ENCODE results near the gene B3GNT8. TPM values are rescaled to one million over a fixed set of nuclear protein-coding genes. Genes with fewer than 3 reads are reported as not detected.
A peak's percentile ranks its signal among the peaks of the same experiment; 100 is the strongest.

The B3GNT8 gene
- total and polyA plus RNA-seq, 9 of the 15 experiments (the other 6 are each of a cell fraction or from before 2014, with no cell fraction given), result 0.11 to 2.9 (median 0.65) TPM; not detected in 2

DNA sequence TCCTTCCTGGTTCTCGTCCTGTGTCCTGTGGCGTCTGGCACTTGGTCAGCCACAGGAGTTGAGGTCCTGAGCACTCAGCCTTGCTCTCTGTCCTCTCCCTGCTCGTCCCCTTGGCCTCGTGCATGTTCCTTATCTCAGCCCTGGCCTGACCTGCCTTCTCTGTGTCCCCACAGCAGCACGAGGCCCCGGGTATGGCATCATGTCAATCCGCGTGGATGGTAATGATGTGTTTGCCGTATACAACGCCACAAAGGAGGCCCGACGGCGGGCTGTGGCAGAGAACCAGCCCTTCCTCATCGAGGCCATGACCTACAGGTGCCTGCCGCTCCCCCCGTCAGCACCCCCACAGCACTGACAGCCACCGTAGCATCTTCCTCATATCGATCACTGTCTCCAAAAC, 4.7 kb downstream of the B3GNT8 start:
- DNase-seq (ENCODE audit: extremely low read depth in 1 of 4, low spot score in 3 of 4), result no peak
- intact Hi-C loops (cut with micrococcal nuclease) (no loop called here), in situ Hi-C loops (cut with MboI) (no loop called here)
- H4K20me1 ChIP-seq (replicated peaks; ENCODE audit: control insufficient read depth, insufficient read depth, low read length), result no peaks in the 10 kb centered on the region
- H3K4me2 ChIP-seq (ENCODE audit: insufficient read depth, low read length), result no peak overlapping the region
- POLR2A ChIA-PET, result no interaction called here
- H3K9me1 ChIP-seq (ENCODE audit: control insufficient read depth, insufficient read depth, low read length), result no peaks in the 10 kb centered on the region
- no peak overlapping the region for H3K4me3 ChIP-seq
- CTCF ChIA-PET (ENCODE audit: low intra/inter-chr PET ratio), result no interaction called here
- H3K4me1 ChIP-seq (replicated peaks in 1 of 2; ENCODE audit: control insufficient read depth in 2 of 2, insufficient read depth in 2 of 2, low read length in 2 of 2), result peaks cover 14 to 33% of the 10 kb centered on the region in 2 experiments
- H3K9me3 ChIP-seq (replicated peaks; ENCODE audit: control insufficient read depth, insufficient read depth, low read depth, low read length), result no peaks in the 10 kb centered on the region
- no peaks in the 10 kb centered on the region; the same call in 2 of the 3 replicates for H3K79me2 ChIP-seq (ENCODE audit: control insufficient read depth, insufficient read depth, low read length)
- no peak overlapping the region for H2AFZ ChIP-seq (ENCODE audit: low read depth, low read length)
- H3K27me3 ChIP-seq (ENCODE audit: control insufficient read depth in 2 of 2, insufficient read depth in 2 of 2, low read length in 2 of 2), result no peaks in the 10 kb centered on the region
- H3K36me3 ChIP-seq (ENCODE audit: control insufficient read depth, insufficient read depth, low read length), result peaks cover 47% of the 10 kb centered on the region; the same call in 2 of the 3 replicates
- WGBS (ENCODE audit: insufficient coverage, low coverage, missing lambda C conversion rate), result 67% methylated on average over 11 of the region's 18 CpGs
- no peak for FAIRE-seq
- no peak for ATAC-seq
- H3K27ac ChIP-seq (ENCODE audit: extremely low read depth, low read depth, low read length), result no peak overlapping the region
- BruUV-seq (replicated peaks), result no TSS peak
- TF ChIP-seq, protein P1, sequence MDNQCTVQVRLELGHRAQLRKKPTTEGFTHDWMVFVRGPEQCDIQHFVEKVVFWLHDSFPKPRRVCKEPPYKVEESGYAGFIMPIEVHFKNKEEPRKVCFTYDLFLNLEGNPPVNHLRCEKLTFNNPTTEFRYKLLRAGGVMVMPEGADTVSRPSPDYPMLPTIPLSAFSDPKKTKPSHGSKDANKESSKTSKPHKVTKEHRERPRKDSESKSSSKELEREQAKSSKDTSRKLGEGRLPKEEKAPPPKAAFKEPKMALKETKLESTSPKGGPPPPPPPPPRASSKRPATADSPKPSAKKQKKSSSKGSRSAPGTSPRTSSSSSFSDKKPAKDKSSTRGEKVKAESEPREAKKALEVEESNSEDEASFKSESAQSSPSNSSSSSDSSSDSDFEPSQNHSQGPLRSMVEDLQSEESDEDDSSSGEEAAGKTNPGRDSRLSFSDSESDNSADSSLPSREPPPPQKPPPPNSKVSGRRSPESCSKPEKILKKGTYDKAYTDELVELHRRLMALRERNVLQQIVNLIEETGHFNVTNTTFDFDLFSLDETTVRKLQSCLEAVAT (IDR thresholded peaks at IDR 0.05), result no peak
- TF ChIP-seq ZNF707 (CRISPR knock-in tag; conservative IDR thresholded peaks at IDR 0.05), result no peak
- TF ChIP-seq POLR2G (IDR thresholded peaks at IDR 0.05; ENCODE audit: low read depth, low read length), result peak; percentile 4; the same call in 1 of the 2 replicates
- TF ChIP-seq RBFOX2 (IDR thresholded peaks at IDR 0.05; ENCODE audit: low read depth, low read length), result 0 out of 2 replicates have a peak, but pooled peaks have one; percentile 34
- no peak overlapping the region; a peak in 1 of 4 replicates for H3K9ac ChIP-seq (ENCODE audit: insufficient read depth in 1 of 2, low read depth in 2 of 2, low read length in 2 of 2)

DNA sequence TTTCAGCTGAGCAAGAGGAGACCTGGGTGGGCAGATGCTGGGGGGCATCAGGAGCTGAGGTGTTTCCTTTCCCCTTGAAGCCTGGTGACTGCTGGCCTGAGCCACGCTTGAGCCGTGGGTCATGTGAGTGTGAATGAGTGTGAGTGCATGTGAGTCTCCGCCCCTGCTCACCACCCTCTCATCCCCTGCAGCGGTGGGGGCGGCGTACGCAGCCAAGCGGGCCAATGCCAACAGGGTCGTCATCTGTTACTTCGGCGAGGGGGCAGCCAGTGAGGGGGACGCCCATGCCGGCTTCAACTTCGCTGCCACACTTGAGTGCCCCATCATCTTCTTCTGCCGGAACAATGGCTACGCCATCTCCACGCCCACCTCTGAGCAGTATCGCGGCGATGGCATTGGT, 5.2 kb downstream of the B3GNT8 start:
- Histone ChIP-seq H3K27me3 (ENCODE audit: control insufficient read depth in 2 of 2, insufficient read depth in 2 of 2, low read length in 2 of 2) (no peaks in the 10 kb centered on the region), H3K79me2 (ENCODE audit: control insufficient read depth, insufficient read depth, low read length) (no peaks in the 10 kb centered on the region; the same call in 2 of the 3 replicates), H2AFZ (ENCODE audit: low read depth, low read length) (no peak overlapping the region), H3K36me3 (ENCODE audit: control insufficient read depth, insufficient read depth, low read length) (peaks cover 47% of the 10 kb centered on the region; the same call in 2 of the 3 replicates), H3K9me1 (ENCODE audit: control insufficient read depth, insufficient read depth, low read length) (no peaks in the 10 kb centered on the region), H3K9ac (ENCODE audit: insufficient read depth in 1 of 2, low read depth in 2 of 2, low read length in 2 of 2) (no peak overlapping the region; a peak in 1 of 4 replicates), H4K20me1 (replicated peaks; ENCODE audit: control insufficient read depth, insufficient read depth, low read length) (no peaks in the 10 kb centered on the region), H3K4me2 (ENCODE audit: insufficient read depth, low read length) (no peak overlapping the region), H3K4me3 (no peak overlapping the region), H3K9me3 (replicated peaks; ENCODE audit: control insufficient read depth, insufficient read depth, low read depth, low read length) (no peaks in the 10 kb centered on the region), H3K4me1 (replicated peaks in 1 of 2; ENCODE audit: control insufficient read depth in 2 of 2, insufficient read depth in 2 of 2, low read length in 2 of 2) (peaks cover 12 to 28% of the 10 kb centered on the region in 2 experiments), H3K27ac (ENCODE audit: extremely low read depth, low read depth, low read length) (no peak overlapping the region)
- BruUV-seq (replicated peaks), result no TSS peak
- 0 out of 2 replicates have a peak, but pooled peaks have one; percentile 32 for TF ChIP-seq POLR2G (IDR thresholded peaks at IDR 0.05; ENCODE audit: low read depth, low read length)
- TF ChIP-seq, protein P2, sequence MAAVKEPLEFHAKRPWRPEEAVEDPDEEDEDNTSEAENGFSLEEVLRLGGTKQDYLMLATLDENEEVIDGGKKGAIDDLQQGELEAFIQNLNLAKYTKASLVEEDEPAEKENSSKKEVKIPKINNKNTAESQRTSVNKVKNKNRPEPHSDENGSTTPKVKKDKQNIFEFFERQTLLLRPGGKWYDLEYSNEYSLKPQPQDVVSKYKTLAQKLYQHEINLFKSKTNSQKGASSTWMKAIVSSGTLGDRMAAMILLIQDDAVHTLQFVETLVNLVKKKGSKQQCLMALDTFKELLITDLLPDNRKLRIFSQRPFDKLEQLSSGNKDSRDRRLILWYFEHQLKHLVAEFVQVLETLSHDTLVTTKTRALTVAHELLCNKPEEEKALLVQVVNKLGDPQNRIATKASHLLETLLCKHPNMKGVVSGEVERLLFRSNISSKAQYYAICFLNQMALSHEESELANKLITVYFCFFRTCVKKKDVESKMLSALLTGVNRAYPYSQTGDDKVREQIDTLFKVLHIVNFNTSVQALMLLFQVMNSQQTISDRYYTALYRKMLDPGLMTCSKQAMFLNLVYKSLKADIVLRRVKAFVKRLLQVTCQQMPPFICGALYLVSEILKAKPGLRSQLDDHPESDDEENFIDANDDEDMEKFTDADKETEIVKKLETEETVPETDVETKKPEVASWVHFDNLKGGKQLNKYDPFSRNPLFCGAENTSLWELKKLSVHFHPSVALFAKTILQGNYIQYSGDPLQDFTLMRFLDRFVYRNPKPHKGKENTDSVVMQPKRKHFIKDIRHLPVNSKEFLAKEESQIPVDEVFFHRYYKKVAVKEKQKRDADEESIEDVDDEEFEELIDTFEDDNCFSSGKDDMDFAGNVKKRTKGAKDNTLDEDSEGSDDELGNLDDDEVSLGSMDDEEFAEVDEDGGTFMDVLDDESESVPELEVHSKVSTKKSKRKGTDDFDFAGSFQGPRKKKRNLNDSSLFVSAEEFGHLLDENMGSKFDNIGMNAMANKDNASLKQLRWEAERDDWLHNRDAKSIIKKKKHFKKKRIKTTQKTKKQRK (IDR thresholded peaks at IDR 0.05; ENCODE audit: borderline replicate concordance, low read depth, low read length), result no peak
- intact Hi-C loops (cut with micrococcal nuclease), result no loop called here
- in situ Hi-C loops (cut with MboI), result no loop called here
- FAIRE-seq (no peak), ATAC-seq (no peak), DNase-seq (ENCODE audit: extremely low read depth in 1 of 4, low spot score in 3 of 4) (no peak)
- ChIA-PET CTCF (ENCODE audit: low intra/inter-chr PET ratio) (no interaction called here), POLR2A (no interaction called here)
- WGBS (ENCODE audit: insufficient coverage, low coverage, missing lambda C conversion rate), result 96% methylated on average over 15 of the region's 20 CpGs

Measured in K562 (cell line).